Erythroblast (primary cell): ENCODE measurements around the gene ARRB1.

Source experiments
- GATA1 ChIP-seq: IDR thresholded peaks from 2 replicates; pipeline ENCODE4 v1.6.1; 2011; ENCODE audit warnings: low read depth, mild to moderate bottlenecking, control low read depth, low read length, moderate library complexity
- POLR2A ChIP-seq: IDR thresholded peaks from 2 replicates; pipeline ENCODE4 v1.6.1; 2011; ENCODE audit warnings: mild to moderate bottlenecking, low read length

DNA sequence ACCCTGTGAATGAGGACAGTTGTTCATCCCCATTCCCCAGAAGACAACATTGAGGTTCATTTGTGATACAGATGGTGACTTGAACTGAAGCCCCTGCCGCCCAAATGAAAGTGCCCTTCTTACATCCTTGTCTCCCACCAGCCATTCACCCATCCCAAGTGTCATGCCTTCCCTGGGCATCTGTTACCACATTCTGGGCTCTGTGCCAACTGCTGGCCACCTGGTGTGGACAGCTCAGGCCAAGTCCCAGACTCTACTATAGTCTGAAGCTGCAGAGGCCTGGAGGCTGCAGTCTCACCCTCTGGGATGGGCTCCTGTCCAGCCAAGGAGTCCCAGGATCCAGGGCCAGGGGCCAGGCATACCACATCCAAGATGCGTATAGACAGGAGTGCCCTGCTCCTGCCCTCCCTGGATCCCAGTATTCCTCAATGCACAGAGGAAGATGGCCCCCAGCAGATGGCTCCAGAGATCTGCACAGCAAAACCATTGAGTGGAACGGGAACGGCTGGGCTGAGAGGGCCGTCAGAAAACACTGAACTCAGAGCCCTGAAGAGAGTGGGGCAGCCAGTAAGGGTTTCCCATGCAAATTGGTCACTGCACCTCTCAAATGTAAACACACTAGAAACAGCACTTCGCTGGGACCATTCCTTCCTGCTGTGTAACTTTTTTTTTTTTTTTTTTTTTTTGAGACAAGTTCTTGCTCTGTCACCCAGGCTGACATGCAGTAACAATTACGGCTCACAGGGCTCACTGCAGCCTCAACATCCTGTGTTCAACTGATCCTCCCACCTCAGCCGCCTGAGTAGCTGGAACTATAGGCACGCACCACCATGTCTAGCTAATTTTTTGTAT is 22.8 kb downstream of the ARRB1 start:
- TF ChIP-seq POLR2A (no peak), GATA1 (no peak)
